Ovary (tissue), 3 donors: ENCODE measurements around the gene PPM1D.

Experiments
- POLR2A ChIP-seq: fragments of 450-650 bp; IDR thresholded peaks from one replicate; pipeline ENCODE4 v1.6.1; 2017; ENCODE audit warnings: antibody characterized with exemption, mild to moderate bottlenecking, moderate library complexity
- TF ChIP-seq, protein P1 (sequence below), 3 donors: fragments of 450-650 bp in 2 of 3; fragments of 200-600 bp in 1 of 3; IDR thresholded peaks; one replicate each; pipeline versions ENCODE4 v1.5.1 to v1.8.0; 2016 to 2022; ENCODE audit warnings: antibody characterized with exemption in 3 of 3, mild to moderate bottlenecking in 1 of 3
- donor health status: DM: no; HTN: no; CAD: no.

- TF ChIP-seq, protein P1, sequence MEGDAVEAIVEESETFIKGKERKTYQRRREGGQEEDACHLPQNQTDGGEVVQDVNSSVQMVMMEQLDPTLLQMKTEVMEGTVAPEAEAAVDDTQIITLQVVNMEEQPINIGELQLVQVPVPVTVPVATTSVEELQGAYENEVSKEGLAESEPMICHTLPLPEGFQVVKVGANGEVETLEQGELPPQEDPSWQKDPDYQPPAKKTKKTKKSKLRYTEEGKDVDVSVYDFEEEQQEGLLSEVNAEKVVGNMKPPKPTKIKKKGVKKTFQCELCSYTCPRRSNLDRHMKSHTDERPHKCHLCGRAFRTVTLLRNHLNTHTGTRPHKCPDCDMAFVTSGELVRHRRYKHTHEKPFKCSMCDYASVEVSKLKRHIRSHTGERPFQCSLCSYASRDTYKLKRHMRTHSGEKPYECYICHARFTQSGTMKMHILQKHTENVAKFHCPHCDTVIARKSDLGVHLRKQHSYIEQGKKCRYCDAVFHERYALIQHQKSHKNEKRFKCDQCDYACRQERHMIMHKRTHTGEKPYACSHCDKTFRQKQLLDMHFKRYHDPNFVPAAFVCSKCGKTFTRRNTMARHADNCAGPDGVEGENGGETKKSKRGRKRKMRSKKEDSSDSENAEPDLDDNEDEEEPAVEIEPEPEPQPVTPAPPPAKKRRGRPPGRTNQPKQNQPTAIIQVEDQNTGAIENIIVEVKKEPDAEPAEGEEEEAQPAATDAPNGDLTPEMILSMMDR (IDR thresholded peaks at IDR 0.05), result no peak
- TF ChIP-seq POLR2A, result no peak
Observed at GRCh38 chr17:60555786-60556185, 44.2 kb upstream of the PPM1D start.
